GM19397 (cell line): Measurements from ENCODE around the gene KCNE1.

Source experiments
- ATAC-seq: cut with Tn5 transposase; IDR thresholded peaks from one replicate; pipeline ENCODE4 v1.9.1; 2021; ENCODE audit warnings: mild to moderate bottlenecking, moderate library complexity; ENCODE audit not compliant: unreplicated experiment

The KCNE1 gene

DNA sequence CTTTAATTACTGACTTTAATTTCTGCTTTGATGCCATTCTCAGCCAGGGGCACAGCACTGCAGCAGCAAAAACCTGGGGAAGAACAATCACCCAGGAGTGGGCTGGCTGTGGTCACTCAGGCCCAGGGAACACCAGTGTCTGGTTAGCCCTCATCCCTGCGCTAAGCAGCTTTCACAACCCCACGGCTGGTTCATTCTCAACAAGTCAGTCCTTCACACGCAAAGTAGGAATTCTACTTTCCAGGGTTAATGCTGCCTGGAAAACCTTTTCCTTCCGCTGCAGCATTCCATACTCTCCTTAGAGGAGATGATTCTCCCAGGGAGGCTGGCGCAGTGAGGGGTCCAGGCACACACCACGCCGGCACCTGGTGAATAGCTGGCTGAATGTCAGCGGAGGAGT lies 24.3 kb upstream of the KCNE1 start:
- no peak for ATAC-seq

DNA sequence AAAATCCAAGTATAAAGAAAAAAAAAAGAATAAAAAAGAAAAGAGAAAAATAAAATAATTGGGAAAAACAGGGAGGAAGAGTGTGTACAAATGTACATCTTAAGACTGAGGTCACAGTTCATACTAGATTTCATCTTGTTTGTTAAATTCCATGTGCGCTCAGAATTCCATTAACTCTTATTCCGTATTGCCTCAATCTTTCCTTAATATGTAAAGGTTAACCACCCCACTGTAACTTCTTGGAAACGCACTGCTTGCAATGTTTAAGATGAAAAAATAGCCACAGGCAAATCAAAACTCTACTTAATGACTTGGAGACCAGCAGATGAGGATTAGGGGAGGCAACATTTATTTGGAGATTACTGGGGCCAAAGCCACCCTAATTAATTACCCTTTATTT lies 23.9 kb upstream of the KCNE1 start:
- ATAC-seq = no peak

DNA sequence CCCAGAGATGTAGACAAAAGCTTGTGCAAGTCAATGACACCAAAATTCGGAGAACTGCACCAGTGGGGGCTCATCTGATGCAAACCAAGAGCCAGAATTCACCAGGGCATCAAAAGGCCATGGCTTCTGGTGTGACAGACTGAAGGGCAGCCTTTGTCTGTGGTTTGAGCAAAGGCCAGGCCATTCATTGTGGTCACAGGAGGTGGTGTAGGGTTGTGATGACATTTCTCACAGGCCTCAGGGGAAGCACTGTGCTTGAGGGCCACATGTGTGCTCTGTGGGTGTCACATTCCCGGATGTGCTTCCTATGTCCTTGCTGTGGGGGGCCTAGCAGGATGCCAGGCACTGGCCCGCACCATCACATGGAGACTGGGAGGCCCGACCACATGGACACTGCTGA lies 22.5 kb upstream of the KCNE1 start:
- no peak for ATAC-seq

DNA sequence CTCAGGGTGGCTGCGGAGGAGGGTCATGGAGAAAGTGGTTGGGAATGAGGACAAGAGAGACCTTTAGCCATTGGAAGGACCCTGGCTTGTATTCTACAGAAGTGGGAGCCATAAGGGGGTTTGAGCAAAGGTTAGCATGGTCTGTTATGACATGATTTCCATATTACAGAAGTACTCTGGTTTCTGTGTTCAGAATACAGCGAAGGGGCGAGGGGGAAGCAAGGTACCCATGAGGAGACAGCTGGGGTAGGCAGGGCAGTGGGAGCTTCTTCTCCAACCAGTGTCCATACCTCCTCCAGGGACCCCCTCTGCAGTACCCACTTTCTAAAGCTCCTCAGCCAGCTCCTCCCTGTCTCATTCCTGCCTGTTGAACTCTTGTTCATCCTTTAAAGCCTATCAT lies 21.9 kb upstream of the KCNE1 start:
- no peak for ATAC-seq

DNA sequence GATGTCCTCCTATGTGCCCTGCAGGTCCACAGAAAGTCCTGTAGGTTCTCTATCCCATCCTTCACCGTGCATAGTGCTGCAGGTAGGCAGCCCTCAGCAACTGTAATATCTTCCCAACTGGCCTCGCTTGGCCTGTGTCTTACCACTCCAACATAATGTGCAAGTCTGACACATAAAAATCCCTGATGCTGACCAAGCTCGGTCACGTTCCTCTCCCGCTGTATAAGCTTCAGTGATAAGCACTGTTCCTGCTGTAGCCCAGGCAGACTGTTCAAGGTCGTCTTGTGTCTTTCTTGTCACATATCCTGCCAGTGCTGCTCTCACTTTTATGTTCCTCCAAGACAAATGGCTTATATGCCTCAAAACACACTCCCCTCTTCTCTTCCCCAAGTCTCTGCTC lies 19.4 kb upstream of the KCNE1 start:
- ATAC-seq = no peak

DNA sequence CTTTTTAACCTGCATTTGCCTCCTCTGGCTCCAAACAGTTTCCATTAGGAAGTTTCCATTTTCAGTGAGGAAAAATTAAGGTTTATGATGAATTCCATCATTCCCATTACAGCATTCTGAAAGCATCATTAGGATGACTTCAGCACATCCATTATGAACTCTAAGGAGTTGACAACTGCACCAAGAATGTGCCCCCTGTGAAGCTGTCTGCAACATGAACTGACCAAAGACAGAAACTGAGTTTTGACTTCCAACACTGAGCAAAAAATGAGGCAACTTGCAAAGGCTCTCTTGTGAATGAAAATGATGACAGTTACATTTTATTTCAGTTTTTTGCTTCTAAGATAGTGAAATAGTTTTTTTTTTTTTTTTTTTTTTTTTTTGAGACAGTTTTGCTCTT lies 18.3 kb upstream of the KCNE1 start:
- ATAC-seq = no peak

DNA sequence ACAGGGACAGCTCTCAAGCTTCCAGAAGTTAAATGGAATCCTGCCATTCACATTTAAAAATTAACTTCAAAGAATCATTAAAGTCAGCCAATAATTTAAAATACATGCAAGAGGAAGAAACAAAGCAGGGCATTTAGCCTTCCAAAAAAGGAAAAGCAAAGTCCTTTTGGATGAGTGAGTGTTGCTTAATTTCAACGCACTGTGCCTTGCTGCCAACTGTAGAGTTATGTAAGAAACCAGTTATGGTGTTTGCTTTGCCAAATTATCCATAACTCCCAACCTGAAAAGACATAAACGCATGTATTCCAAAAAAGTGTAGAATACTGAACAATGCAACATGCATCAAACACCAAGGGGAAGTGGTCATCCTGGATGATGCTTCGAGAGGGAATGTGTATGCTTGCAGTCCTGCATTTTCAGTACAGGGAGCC lies 16.1 kb upstream of the KCNE1 start:
- no peak for ATAC-seq

DNA sequence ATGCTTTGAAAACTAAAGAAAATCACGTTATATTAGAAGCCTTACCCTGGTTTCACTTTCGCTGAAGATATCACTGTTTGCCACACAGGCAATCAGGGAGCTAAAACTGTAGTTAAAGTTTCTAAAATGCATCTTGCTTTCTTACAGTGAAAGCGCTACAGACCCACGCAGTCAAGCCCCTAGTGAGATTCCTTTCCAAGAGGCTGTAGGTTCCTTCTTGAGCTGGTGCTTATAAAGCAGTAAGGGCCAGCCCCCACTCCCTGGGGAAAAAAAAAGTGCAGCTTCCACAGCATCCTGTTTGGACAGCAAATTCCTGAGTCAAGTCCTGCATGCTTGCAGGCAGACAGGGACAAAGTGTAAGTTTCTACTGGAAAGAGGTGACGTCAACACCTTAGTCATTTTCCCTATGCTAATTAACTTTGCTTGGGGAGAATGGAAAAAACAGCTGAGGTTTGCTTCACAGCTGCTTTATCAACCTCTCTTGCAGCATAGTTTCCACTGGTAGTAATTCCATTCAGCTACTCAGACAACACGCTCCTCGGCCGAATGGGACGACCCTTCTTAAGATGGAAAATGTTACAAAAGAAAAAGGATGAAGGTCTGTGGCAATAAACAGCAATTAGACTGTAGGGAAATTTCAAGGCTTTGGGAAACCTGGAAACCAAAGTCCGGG lies 14.7 kb upstream of the KCNE1 start:
- ATAC-seq = no peak

DNA sequence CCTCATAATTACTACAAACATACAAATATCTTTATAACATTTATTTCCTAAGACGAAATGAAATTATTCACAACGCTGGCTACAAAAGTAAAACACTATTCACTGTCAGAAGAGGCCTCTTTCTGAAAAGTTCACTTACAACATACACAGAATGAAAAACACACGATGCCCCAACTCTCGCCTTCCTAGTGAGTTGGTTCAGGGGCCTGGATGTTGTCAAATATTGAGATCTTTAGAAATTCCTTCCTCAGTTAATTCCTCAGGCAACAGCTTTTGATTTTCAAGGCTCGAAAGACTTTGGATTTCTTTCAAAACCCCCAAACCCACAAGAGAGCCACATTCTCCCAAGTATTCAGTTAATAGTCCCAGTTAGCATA lies 14.2 kb upstream of the KCNE1 start:
- no peak for ATAC-seq

DNA sequence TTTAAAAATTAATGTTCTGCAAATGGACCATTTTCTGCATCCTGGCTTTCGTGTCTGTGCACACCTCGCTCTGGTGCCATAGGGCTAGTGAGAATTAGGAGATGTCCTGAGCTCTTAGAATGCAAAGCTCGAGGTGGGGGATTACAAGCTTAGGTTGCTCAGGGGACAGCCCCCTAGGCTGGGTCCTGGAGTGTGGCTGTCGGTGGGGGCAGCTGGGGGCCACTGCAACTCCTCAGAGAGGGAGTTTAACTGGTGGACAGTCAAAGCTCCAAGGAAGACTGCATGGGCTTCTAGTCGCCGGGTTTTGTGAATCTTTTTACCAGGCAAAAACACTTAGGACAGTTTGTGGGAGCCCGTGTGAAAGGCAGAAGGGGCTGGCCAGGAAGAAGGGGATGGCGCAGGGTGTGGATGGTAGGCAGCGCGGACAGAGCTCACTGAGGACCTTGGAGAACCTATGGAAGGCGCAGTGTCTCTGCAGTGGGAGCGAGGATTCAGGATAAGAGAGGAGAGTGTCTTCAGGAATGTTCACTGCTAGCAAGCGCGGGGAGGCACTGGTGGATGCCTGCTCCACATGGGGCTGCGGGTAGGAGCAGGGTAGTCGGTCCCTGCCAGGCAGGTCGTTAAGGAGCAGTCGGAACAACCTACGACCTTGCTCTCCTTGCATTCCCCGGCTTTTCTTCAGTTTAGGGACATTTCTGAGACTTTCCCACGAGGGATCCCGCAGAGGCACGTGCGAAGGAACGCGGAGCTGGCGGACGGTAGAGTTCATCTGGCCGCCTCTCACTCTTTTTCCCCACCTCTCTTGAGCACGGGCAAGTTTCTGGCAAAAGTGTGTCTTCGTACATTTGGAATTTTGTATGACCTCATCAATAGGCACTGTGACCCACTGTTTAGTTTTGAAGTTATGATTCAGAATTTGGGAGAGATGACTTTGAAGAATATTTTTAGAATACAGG lies 12.9 kb upstream of the KCNE1 start:
- no peak for ATAC-seq

DNA sequence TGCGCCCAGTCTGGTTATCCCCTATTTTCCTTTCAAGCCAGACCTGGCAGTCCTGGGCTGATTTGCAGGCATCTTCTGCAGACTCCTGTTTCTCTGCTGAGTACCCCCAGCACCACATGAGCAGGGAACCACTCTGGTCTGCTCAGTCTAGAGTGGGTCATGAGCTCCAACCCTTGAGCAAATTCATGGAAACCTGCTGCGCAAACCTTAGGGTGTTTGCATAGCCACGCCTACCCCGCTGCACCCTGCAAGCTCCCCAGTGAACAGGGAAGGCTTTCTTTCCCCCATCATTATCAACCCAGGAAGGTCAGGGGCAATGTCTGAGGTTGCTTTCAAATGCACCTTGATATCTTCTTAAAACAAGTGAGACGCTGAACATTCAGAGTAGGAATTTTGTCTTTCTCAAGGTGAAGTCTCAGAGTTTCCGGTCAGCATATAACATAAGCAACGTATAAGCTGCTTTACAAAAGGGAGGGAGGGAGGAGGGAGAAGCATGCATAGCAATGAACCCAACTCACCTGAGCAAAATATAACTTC lies 11.1 kb upstream of the KCNE1 start:
- no peak for ATAC-seq

DNA sequence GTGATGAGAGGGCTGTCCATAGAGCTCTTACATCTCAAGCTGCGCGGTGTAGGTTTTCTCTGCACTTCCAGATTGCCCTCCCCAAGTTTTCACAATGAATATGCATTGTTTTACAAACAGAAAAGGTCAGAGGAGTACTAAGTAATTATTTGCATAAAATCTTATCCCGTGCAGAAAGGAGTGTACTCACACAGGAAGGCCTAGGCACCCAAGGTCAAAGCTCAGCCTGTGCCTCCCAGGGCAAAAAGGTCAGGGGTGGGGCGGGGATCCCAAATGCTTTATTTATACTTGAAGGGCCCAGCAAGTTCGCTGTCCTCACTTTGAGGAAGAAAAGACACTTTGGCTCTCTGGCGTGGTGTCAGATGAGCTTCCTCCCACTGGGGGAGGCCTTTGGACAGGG lies 10.3 kb upstream of the KCNE1 start:
- ATAC-seq = no peak

DNA sequence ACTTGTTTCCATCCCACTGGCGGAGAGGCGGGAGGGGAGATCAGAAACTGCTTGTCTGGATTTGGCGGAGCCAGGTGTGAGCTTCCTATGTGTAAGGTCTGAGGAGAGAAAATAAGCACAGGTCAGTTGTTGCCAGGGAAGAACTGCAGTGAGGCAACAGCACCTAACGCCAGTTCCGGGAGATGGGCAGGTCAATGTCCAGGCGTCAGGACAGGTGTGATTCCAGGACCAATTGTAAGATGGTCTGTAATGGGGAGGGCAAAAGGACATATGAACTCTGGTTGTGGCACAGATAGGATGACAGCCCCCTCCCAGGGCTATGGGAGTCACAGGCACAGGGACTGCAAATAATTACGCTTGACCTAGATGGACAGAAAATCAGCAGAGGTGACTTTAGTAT lies 9.6 kb upstream of the KCNE1 start:
- no peak for ATAC-seq

DNA sequence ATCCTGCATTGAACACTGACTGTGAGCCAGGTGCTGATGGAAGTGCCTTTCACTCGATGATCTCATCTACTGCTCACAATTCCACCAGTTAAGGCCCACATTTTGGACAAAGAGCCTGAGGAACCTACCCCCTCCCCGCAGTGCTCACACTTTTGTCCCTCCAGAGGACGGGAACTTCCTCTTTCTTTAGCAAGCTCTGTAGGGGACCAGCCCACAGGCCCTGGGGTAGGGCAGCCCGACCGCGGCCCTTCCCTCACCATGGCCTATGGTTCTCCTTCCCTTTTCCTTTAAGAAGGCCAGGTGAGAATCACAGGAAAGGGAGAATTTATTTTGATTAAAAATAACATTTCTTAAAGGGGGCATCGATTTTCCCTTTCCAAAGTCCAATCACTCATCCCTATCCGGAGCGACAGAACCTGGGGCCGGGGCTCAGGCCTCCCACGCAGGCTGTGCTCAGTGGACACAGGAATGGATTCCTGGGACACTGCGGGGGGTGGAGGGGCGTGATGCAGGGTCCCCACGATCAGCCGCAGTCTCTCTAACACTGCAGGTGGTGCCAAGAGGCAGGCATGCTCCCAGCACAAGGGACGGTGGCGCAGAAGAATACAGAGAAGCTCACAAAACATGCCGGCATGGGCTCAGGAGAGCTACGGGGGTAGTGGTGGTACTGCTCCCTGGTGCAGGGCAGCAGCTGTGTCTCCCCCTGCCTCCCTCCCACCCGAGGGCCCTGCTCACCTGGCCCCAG lies 8.9 kb upstream of the KCNE1 start:
- no peak for ATAC-seq

DNA sequence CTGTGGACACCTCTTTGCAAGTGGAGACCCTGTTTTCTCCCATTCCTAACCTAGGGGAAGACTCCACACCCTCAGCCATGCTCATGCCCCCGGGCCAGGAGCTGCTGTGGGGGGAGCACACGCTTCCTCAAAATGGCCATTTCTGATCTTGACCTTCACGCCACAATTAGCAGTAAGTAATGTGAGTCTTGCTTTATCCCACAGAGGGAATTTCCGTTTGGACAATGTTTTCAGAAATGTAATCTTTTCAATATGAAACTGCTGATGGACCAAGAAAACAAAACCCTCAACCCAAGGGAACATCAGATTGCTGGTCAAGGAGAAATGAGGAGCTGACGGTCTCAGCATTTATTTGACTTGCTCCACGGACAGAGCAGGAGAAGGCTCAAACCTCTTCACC lies 8.3 kb upstream of the KCNE1 start:
- ATAC-seq = no peak

DNA sequence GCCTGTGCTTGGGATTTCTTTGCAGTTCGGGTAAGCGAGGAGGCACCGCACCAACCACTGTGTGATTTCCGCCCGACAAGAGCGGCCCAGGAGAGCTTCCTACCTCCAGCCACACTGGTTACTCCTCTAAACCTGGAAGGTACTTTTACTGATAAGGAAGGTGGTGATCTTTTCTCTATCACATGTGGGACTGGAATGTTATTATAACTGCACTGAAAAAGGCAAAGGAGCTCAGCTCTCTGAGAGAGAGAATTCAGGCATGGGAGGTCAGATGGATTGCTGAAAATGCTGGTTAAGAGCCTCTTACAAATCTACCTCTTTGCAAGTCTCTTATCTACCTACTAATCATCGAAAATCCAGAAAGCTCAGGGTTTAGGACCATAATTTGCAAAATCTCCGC lies 7.7 kb upstream of the KCNE1 start:
- ATAC-seq = no peak

DNA sequence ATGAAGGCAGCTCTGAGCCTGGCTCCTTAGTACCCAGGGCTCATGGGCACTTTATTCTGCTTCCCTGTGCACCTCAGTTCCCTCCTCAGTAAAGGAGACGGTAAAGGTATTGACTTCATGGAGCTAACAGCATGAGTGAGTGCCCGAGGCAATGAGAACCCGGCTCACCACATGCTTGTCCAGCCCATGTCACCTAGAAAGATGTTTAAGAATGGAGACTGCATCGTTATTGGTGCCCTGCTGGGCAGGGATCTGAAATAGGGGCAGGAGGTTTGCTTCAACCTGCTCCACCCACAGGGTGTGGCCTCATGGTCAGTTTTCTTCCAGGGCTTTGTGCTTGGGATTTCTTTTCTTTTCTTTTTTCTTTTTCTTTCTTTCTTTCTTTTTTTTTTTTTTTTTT lies 7.0 kb upstream of the KCNE1 start:
- no peak for ATAC-seq

DNA sequence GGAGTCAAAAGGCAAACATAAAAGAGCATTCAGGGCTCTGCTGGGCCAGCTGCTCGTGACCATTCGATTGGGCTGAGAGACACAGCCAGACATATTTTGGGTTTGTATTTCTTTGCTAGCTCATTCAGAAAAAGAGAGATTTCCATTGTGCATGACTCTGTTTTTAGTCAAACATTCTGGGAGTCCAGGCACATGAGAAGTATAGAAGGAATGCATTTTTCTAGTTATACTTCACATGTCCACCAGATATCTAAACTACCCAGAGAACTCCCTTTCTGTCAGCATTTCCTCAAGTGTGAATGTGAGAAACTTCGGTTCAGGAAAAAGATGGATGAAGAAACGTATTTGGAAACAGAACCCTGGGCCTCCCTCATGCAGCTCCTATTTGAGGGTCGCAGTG lies 6.3 kb upstream of the KCNE1 start:
- no peak for ATAC-seq

DNA sequence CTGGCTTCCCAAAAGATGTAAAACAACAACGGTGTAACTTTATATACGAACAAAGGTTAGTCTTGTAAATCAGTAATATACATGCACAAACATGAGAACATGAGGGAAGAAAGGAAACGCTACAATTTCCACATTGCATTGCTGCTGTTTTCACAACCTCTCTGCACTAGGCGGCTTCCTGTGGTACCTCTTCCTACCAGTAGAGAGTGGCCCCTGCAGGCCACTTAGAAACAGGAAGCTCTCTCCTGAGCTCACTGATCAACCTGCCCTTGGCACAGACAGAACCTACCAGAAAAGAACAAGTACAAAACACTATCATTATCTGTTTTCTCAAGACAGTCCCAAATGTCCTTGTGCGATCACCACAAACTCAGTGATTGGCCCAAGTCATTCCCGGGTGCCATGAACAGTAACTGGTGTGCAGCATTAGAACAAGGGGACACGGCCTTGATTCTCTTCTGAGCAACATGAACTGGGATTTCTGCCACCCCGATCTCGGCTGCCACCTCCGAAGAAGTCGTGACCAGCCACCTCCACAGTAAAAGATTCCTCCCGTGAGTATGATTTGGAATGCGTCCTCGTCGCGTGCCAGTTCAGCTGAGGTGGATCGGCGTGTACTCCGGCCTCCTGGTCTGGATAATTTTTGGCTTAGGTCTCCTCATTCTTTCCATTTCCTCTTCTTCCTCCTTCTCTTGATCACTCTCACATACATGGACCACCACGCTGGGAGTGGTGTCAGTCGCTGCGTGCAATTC lies 5.7 kb upstream of the KCNE1 start:
- no peak for ATAC-seq

DNA sequence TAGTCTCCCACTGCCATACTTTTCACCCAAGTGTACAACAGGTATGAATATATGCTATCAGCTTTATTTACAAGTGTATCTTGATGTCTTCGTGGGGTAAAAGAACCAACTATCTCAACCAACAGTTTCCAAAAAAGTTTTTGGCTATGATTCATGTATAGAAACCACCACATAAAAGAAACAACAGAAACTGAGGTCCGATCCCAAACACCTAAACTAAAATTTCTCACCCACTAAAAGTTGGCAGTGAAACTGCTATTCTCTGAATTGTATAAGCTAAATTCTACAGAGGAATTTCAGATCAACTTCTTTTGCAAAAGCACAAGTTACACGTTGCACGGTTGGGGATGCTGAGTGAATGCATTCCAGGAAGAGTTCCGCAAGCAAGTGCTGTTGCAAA lies 5.0 kb upstream of the KCNE1 start:
- no peak for ATAC-seq
